Measurements from ENCODE around the gene NRIP2.

The NRIP2 gene

DNA sequence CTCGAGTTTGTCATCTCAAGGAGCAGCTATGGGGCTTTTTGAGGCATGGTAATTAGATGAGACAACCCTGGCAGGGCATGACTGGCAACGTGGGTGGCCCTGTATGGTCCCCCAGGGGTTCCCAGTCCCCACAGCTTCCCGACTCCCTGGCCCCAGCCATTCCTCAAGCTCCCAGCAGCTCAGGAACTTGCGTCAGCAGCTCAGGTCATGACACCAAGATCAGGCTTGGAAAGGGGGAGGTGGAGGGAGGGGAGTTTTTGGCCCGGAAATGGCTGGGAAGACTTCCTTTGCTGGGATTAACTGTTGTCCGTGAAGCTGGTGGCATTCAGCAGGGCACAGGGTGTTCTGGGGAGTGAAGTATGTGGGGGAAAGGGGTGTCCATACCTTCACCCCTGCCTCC is 10.4 kb upstream of the NRIP2 start:
- no peak for DNase-seq (ENCODE audit: low read depth in 1 of 2, low spot score in 1 of 2)

DNA sequence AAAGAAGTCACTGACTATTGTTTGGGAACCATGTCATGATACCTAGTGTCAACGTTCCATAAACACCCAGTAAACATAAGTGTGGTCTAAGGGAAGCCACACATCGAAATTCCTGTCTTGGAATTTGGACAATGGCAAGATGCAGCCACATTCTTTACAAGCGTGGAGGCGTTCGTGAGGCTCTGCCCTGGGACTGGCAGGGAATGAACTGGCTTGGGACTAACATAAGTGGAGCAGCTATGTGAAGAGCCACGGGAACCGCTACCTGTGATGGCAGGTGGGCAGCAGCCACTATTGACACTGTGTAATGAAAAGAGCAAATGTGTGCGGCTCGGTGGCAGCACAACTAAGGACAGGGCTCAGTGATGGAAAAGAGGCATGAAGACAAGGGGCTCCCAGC is 10.0 kb upstream of the NRIP2 start:
- no peak for DNase-seq (ENCODE audit: low read depth in 1 of 2, low spot score in 1 of 2)

DNA sequence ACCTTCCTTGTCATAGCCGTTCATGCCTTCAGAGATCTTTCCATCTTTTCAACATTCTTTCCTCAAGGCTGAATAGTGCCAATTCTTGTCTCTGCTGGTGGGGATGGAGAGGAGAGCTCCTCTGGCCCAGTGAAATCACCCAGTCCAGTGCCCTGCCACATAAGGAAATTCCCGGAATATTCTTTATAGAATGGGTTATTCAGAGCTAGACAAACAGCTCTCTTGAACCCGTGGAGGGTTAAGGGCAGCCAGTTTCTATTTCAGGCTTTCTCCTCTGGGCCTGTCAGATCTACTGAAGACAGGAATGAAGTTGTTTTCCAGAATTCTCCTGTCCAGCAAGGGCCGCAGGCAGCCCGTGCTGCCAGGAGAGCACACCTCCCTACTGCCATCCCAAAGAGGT is 8.1 kb upstream of the NRIP2 start:
- no peak for DNase-seq (ENCODE audit: low read depth in 1 of 2, low spot score in 1 of 2)

DNA sequence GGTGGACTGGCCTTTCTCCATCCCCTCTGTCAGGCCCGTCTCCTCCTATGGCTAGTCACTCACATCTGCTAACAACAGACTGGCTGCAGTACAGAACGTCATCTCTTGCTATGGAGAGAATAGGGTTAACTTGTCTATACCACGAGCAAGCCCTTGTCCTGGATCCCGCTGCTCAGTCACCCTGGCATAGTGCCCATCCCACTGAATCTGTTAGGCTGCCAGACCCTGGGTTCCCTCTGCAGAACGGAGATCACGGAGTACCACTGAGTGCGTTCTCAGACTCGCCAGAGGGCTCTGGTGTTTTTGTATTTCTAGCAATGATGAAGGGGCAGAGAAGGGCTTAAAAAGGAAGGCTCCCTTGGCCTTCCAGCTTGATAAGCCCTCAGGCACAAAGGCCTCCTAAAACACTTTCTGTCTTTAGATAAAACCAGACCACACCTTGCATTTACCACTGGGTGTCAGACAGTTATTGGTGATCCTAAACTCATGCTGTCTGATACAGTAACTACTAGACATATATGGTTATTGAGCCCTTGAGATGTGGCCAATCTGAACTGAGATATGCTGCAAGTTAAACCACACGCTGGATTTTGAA is 6.3 kb upstream of the NRIP2 start:
- DNase-seq (ENCODE audit: low read depth in 1 of 2, low spot score in 1 of 2) = no peak

DNA sequence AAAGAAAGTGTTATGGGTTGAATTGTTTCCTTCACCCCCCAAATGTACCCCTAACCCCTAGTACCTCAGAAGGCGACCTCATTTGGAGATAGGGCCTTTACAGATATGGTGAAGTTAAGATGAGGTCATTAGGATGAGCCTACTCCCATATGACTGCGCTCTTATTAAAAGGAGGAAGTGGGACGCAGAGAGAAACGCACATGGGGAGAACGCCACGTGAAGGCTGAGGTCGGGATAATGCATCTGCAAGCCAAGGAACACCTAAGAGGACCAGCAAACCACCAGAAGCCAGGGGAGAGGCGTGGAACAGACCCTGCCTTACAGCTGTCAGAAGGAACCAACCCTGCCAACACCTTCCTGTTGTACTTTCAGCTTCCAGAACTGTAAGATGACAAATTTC is 1.7 kb upstream of the NRIP2 start:
- DNase-seq (ENCODE audit: low read depth in 1 of 2, low spot score in 1 of 2) = no peak

DNA sequence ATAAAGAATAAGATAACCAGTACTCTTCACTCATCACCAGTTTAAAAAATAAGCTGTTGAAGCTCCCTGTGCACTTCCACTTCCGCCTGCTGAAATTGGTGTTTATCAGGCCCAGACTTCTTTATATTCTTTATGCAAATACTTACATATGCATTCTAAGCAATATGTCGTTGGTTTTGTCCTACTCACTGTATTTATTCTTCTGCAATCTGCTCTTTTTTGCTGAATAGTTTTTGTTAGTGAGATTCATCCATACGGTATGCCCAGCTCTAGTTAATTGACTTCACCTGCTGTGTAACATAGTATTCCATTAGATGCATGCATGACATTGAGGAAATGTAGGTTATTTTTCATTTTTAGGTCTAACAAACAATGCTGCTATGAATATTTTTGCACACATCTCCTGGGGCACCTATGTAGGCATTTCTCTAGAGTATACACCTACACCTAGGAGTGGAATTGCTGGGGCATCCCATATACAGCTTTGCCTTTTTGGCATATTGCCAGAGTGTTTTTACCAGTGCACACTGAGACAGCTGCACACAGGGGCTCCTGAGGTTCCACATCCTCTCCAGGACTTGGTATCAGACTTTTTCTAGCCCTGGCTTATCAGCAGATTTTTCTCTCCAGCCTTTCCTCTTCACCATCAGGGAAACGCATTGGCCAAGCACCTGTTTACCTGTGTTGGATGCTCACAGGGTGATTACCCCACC is 1.0 kb upstream of the NRIP2 start:
- no peak for DNase-seq (ENCODE audit: low read depth in 1 of 2, low spot score in 1 of 2)

DNA sequence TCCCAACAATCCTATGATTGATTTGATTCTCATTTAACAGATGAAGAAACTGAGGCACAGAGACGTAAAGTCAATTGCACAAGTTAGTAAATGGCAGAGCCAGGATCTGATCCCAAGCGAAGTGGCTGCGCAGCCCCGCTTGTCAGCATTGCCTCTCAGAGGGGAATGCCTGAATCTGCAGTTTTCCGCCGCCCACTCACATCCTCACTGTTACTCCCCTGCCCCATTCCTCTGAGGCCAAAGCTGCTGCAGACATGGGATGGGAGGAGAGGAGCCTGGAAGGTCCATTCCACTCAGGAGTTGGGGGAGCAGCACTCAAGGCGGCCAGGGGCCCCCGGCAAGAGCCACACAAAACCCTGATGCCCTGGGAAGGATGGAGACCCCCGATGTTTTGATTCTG is 1.0 kb downstream of the NRIP2 start:
- no peak for DNase-seq (ENCODE audit: low read depth in 1 of 2, low spot score in 1 of 2)

DNA sequence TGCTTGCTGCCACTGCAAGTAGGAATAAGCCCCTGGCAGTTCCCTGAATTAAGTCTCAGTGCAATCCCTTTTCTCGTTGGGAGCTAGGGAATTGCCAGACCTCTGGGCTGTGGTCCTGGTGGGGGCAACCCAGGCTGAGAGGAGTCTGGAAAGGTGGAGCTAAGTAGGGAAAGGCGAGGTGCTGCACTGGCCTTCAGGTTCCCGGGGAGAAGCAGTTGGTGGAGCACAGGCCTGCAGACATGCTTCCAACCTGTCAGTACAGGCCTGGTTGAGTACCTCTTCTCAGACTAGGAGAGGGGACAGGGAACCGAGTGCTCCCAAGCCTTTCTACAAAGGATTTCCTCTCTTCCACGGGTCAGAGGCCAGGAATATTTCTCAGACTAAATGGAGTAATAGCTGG is 1.5 kb downstream of the NRIP2 start:
- DNase-seq (ENCODE audit: low read depth in 1 of 2, low spot score in 1 of 2) = no peak

DNA sequence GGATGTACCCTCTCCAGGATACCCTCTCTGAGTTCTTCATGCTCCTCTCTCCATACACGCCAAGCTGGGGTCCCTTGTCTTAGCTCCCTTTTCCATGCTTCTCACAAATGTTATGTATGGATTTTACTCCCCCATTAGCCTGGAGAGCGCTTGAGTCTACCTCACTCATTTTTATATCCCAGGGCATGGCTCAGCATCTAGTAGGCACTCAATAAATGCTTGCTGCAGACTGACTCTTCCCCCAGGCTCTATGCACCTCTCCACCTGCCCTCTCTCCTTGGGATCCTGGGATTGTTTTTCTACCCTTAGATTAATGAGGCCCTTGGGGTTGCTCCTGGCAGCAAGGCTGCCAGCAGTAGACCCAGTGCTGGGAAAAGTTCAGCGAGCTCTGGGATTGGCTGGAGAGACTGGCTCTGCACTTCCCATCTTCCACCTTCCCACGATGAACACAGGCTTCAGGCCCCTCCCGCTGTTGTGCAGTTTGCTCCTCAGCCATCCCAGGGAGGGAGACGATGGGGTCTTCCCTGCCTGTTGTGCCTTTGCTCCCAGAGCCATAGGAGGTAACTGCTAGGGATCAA is 2.2 kb downstream of the NRIP2 start:
- no peak for DNase-seq (ENCODE audit: low read depth in 1 of 2, low spot score in 1 of 2)

DNA sequence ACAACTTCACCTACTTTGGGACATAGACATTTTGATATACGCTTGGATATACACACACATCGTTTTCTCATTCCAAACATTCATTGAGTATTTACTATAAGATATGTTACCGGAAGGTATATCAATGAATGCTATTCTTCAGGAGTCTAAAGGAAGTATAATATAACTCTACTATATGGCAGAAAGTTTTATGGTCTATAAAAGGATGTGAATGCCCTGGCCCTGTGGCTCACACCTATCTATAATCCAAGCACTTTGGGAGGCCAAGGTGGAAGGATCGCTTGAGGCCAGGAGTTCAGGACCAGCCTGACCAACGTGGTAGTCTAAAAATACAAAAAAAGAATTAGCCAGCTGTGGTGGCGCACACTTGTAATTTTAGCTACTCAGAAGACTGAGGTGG is 5.6 kb downstream of the NRIP2 start:
- no peak for DNase-seq (ENCODE audit: low read depth in 1 of 2, low spot score in 1 of 2)

DNA sequence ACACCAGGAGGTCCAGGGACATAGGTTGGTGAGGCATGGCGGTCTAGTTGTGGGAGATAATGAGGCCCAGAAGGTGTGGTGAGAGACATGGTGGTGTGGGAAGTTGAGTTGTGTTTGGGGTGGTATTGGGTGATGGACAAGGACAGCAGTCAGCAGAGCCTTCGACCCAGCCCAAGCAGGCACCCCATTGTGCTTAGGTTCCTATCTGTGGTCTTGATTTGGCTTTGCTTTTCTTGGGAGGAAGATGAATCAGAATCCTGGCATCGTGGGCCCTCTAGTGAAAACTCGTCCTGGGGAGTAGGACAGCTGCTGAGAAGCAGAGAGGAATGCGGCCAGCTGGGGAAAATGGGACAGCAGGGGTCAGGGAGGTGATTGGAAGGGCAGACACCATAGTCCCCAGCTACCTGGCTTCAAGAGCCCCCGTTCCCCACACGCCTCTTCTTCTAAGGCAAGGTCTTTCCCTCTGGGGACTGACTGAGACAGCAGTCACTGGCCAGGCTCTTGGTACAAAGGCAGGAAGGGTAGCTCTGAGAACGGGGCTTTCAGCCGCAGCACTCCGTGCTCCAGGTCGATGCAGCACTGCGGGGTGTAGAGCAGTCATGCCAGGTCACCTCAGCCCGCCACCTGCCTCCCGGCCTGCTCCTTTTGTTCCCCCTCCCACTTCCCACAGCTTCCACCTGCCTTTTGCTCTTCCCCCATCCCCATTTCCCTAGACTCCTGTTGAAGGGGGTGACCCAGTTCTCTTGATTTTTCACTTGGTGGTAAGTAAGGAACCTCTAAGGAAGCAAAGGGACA is 7.9 kb downstream of the NRIP2 start:
- DNase-seq (ENCODE audit: low read depth in 1 of 2, low spot score in 1 of 2) = no peak

DNA sequence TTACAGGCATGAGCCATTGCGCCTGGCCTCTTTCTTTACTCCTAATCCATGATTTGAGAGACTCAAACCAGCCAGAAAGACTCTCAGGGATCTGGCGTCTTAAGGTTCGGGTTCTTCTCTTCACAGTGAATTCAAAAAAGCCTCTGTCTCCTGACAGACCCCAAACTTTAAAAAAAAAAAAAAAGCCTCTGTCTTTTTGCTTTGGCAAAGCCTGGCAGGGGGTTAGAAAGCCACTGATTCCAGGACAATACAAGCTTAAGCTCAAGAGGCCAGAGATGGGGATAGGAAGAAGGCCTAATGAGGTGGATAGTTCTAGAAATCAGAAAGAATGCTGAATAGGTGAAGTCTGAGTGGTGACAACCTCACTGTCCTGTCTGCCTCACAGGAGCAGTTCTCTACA is 8.8 kb downstream of the NRIP2 start:
- DNase-seq (ENCODE audit: low read depth in 1 of 2, low spot score in 1 of 2) = no peak

DNA sequence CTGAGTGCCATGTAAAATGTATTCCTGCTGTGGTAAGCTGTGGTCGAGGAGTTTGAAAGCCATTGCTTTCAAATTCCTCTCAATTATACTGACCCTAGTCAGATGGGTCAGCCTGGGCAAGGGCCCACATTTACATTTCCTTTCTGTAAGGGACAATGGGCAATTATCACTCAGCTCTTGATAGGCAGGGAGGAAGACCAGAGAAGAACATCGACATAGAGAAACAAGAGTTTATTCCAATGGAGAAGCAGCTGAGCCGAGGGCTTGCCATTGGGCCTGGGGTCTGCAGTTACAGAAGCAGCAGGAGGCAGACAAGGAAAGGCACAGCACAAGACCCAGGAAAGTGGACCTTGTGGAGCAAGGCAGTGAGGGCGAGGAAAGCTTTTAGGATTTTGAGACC is 9.7 kb downstream of the NRIP2 start:
- no peak for DNase-seq (ENCODE audit: low read depth in 1 of 2, low spot score in 1 of 2)

DNA sequence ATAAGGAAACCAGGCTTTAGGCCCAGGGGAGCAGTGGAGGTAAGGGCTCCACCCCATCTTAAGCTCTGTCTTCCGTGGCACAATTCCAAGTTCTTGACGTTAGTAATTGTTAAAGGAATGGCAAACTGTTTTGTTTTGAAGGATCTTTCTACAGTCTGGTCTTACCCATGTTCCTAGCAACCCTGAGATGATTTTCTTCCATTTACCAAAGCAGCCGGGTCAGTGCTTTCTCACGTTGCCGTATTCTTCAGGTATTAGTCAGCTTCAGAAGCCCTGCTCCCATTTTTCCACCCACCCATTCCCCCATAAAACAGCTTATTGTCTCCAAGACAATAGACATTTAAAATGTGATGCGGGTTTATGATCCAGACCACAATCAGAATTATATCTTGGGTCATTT is 10.3 kb downstream of the NRIP2 start:
- DNase-seq (ENCODE audit: low read depth in 1 of 2, low spot score in 1 of 2) = no peak

DNA sequence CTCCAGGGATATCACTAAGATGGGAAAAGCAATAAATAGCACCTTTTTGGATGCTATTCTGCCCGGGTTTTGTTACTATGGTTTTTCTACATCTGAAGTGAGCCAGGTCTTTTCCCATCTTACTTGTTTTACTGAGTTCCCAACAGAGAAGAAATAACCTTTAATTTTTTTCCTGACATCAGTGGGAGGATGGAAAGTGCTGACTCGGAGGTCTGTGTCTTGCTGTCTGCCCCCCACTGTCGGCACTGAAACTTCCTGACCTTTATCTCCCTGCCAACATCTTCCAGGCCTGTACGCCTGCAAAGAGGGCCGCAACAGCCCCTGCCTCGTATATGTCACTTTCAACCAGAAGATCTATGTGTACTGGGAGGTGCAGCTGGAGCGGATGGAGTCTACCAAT is 11.4 kb downstream of the NRIP2 start:
- no peak for DNase-seq (ENCODE audit: low read depth in 1 of 2, low spot score in 1 of 2)

DNA sequence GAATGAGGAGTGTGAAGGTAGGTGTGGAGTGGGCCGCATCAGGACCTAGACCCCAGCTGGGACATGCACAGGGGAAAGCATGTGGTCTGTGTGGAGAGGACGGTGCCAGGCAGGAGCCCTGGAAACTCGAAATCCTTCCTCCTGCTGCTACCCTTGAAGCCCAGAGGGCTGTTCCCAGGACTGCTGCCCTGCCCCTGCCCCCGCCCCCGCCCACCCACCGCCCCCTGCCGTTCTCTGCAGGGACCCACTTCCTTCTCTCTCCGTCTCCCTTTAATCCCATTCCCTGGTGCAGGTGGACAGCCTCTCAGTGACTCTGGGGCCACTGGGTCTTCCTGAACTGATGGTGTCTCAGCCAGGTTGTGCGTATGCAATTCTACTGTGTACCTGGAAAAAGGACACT is 14.4 kb downstream of the NRIP2 start:
- no peak for DNase-seq (ENCODE audit: low read depth in 1 of 2, low spot score in 1 of 2)

DNA sequence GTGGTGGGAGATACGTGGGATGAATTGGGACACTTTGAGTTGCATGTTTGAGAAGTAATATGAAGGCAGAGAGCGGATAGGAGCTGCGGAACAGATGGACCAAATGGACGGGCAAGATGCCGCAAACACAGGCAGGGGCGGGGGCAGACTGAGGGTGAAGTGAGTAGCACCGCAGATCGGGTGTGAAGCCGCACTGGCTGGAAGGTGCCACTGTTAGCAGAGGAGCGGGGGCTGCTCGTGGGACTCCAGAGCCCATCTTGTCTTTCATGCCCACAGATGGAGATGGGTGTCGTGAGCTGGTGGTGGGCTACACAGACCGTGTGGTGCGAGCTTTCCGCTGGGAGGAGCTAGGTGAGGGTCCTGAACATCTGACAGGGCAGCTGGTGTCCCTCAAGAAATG is 15.0 kb downstream of the NRIP2 start:
- DNase-seq (ENCODE audit: low read depth in 1 of 2, low spot score in 1 of 2) = no peak

DNA sequence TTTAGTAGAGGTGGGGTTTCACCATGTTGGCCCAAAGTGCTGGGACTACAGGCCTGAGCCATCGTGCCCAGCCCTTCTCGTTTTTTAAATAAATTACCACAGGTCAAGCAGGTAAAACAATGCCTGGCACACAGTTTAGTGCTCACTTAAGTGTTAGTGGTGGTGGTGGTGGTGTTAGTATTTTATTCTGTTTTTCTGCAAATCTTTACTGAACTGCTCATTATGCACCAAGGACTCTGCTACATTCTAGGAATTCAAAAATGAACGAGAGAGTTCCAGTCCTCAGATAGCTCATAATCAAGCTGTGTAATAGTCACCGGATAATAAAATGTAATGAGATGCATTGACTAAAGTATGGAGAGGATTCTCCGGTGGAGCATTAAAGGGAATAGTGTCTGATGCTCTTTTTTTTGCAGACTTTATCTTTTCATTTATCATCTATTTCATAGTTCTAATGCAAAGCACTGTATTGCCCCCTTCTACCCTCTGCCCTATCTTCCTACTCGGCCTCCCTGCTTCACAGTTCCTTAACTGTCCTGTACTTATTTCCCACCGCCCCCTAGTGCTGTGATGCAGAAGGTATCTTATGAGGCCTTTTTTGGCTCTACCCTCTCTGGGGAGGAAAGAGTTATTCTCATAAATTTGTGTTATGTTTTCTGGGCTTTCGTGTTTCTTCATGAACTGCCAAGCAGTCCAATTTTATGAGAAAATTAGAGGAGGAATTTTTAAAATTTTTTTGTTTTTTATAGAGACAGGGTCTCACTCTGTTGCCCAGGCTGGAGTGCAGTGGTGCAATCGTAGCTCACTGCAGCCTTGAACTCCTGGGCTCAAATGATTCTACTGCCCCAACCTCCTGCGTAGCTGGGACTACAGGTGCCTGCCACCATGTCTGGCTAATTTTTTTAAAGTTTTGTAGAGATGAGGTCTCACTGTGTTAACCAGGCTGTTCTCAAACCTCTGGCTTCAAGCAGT is 21.3 kb downstream of the NRIP2 start:
- DNase-seq (ENCODE audit: low read depth in 1 of 2, low spot score in 1 of 2) = no peak

DNA sequence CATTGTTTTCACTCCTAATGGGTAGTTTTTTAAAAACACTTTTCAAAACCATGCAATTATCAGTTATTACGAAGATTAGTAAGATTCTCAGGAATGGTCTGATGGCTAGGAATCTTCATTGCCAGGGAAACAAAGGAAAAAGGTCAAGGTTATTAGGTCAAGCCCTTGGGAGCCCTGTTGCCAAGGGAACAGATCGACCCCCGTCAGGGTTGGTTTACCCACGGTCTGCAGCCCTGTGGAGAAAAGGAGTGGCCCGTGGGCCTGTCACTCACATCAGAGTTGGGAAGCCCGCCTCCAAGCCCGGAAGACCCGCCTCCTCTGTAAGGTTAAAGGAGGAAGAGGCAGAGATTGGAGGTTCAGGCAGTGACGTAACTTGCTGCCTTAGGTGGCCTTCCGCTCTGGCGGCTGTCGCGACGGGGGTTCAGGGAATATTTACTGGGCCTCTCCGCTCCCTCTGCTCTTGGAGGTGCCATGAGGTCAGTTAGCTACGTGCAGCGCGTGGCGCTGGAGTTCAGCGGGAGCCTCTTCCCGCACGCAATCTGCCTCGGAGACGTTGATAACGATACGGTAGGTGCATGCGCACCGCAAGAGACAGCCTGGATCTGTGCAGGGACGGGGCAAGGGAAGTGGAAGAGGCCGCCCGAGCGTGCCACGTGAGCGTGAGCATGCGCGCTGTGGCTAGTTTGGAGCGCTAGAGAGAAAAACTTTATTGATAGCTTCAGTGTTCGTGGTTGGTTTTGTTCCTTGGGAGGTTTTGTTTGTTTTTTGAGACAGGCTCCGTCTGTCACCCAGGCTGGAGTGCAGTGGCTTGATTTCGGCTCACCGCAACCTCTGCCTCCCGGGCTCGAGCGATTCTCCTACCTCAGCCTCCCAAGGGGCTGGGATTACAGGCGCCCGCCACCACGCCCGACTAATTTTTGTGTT is 22.3 kb downstream of the NRIP2 start, which contains the start of gene ITFG2:
Gene ITFG2 (plus strand): TSS at position 379 of the 924 bp plus-strand sequence. CDS start 93 bp downstream, at position 472.
- peak; percentile 86 to 90 for DNase-seq (ENCODE audit: low read depth in 1 of 2, low spot score in 1 of 2)

DNA sequence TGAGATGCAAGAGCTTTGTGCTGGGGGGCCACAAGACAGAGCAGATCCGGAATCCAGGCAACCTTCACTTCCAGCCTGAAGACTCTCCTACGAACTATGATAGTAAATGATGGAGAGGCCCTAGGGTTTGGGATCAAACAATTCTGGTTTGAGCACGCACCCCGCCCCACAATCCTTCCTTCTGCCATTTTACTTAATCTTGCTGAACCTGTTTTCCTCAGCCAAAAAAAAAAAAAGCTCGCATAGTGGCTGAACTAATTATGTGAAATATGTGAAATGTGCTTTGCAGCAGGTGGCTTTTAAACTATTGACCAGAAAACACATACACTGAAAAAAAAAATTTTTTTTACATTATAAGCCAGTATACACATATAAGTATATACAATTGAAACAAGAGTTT is 23.0 kb downstream of the NRIP2 start:
- DNase-seq (ENCODE audit: low read depth in 1 of 2, low spot score in 1 of 2) = no peak
